IMR-90 (cell line): ENCODE results near the gene NUCB1. TPM values are rescaled to one million over a fixed set of nuclear protein-coding genes. Genes with fewer than 3 reads are reported as not detected.

ENCODE experiments used
- POLR2A ChIP-seq: IDR thresholded peaks from 2 replicates; pipeline ENCODE4 v1.6.1; 2012; ENCODE audit warnings: mild to moderate bottlenecking, low read depth, low read length
- microRNA-seq, 2 experiments: library from miRNA; stranded (forward) in 1 of 2; unstranded in 1 of 2; fragments of 10-50 nt in 1 of 2; fragments of <30 nt in 1 of 2; gene quantifications in 1 of 2; microRNA quantifications in 1 of 2; one replicate each; pipeline versions ENCODE3 to v1.1.0; 2013 to 2020; ENCODE audit not compliant: insufficient read depth in 1 of 2, insufficient read length in 1 of 2, unreplicated experiment in 1 of 2
- polyA plus RNA-seq, 3 experiments: library from polyadenylated mRNA; depleted of rRNA; stranded (reverse); fragments of >200 nt; gene quantifications; 2 replicates each; pipeline ENCODE4 v1.2.3, GENCODE V29; 2012; ENCODE audit warnings: low replicate concordance in 1 of 3
- small RNA-seq, 5 experiments: library from RNA; depleted of rRNA; stranded (forward); fragments of <200 nt; gene quantifications; one replicate each; pipeline ENCODE3, GENCODE V24; 2012
- total RNA-seq: library from RNA; depleted of rRNA; stranded (reverse); fragments of >200 nt; gene quantifications from 2 replicates; pipeline ENCODE4 v1.2.3, GENCODE V29; 2012; rRNA removed

NUCB1 gene
- total and polyA plus RNA-seq, 2 of the 4 experiments (the other 2 are of a cell fraction): 37.3 to 253 TPM

DNA sequence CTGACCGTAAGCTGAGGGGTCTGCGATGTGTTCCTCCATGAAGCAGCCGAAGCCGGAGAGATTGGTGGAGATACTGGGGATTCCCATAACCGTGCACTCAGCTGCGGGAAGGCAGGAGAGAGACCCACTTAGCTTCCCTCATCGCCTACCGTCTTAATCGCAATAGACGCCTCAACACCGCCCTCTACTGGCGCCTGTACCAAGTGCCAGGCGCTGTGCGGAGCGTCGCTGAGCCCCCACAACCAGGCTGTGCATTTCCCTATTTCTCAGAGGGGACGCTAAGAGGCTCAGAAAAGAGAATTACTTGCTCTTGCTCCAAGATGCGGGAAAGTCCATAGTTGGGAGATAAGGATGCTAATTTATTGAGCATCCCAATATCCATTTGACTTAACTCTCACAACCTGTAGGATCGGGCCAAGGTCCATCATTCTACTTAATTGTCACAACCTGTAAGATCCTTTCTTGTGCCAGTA, 70.8 kb downstream of the NUCB1 start (continued):
- TF ChIP-seq POLR2A: peak; percentile 41; the same call in 1 of the 2 replicates

Small RNA genes lying within 50 kb of the gene (microRNA-seq; reads per million reads assigned to microRNA genes)
- gene AC026803.1 (ENCODE audit: insufficient read depth, insufficient read length): not detected

Small RNA genes lying within 50 kb of the gene (small RNA-seq; reads per million reads assigned to genes)
- 0 to 0.65 (median 0) reads per million in 5 experiments for gene AC026803.1

Other genes starting within 250 kb of the NUCB1 start
- not detected in 2 replicates for gene NTN5, start 227.3 kb upstream of the NUCB1 start, total RNA-seq
- gene NTN5, start 227.3 kb upstream of the NUCB1 start, polyA plus RNA-seq (2012; rRNA removed): 0.11 and 0.19 TPM in 2 replicates
- gene FUT2, start 204.3 kb upstream of the NUCB1 start, total RNA-seq: not detected in 2 replicates
- gene FUT2, start 204.3 kb upstream of the NUCB1 start, polyA plus RNA-seq (2012; rRNA removed): not detected in 2 replicates
- gene MAMSTR, start 180.6 kb upstream of the NUCB1 start, total RNA-seq: 0.18 and 0.28 TPM in 2 replicates
- gene MAMSTR, start 180.6 kb upstream of the NUCB1 start, polyA plus RNA-seq (2012; rRNA removed): 1.9 and 2.7 TPM in 2 replicates
- gene RASIP1, start 159.7 kb upstream of the NUCB1 start, total RNA-seq: under 0.01 and 0.18 TPM in 2 replicates
- 0.51 and 0.67 TPM in 2 replicates for gene RASIP1, start 159.7 kb upstream of the NUCB1 start, polyA plus RNA-seq (2012; rRNA removed)
- not detected in 2 replicates for gene IZUMO1, start 153.4 kb upstream of the NUCB1 start, total RNA-seq
- gene IZUMO1, start 153.4 kb upstream of the NUCB1 start, polyA plus RNA-seq (2012; rRNA removed): not detected in 2 replicates
- gene FUT1, start 147.7 kb upstream of the NUCB1 start, total RNA-seq: under 0.01 and 0.18 TPM in 2 replicates
- gene FUT1, start 147.7 kb upstream of the NUCB1 start, polyA plus RNA-seq (2012; rRNA removed): 0.03 and 0.09 TPM in 2 replicates
- not detected in 2 replicates for gene FGF21, start 144.8 kb upstream of the NUCB1 start, total RNA-seq
- not detected in 2 replicates for gene FGF21, start 144.8 kb upstream of the NUCB1 start, polyA plus RNA-seq (2012; rRNA removed)
- 20.1 and 21.7 TPM in 2 replicates for gene BCAT2, start 89.3 kb upstream of the NUCB1 start, total RNA-seq
- gene BCAT2, start 89.3 kb upstream of the NUCB1 start, polyA plus RNA-seq (2012; rRNA removed): 42.2 and 45.3 TPM in 2 replicates
- gene HSD17B14, start 63.8 kb upstream of the NUCB1 start, total RNA-seq: 0.54 and 0.56 TPM in 2 replicates
- 4.5 and 5.6 TPM in 2 replicates for gene HSD17B14, start 63.8 kb upstream of the NUCB1 start, polyA plus RNA-seq (2012; rRNA removed)
- 4.2 and 4.5 TPM in 2 replicates for gene PLEKHA4, start 31.7 kb upstream of the NUCB1 start, total RNA-seq
- 14.4 and 17.2 TPM in 2 replicates for gene PLEKHA4, start 31.7 kb upstream of the NUCB1 start, polyA plus RNA-seq (2012; rRNA removed)
- gene PPP1R15A, start 27.9 kb upstream of the NUCB1 start, total RNA-seq: 26.7 and 39.4 TPM in 2 replicates
- 87.7 and 104 TPM in 2 replicates for gene PPP1R15A, start 27.9 kb upstream of the NUCB1 start, polyA plus RNA-seq (2012; rRNA removed)
- gene TULP2, start 1.6 kb upstream of the NUCB1 start, total RNA-seq: under 0.01 TPM in 1 of 2 replicates, not detected in the other
- gene TULP2, start 1.6 kb upstream of the NUCB1 start, polyA plus RNA-seq (2012; rRNA removed): 0.20 and 0.26 TPM in 2 replicates
- gene DHDH, start 33.4 kb downstream of the NUCB1 start, total RNA-seq: 0.28 and 0.36 TPM in 2 replicates
- gene DHDH, start 33.4 kb downstream of the NUCB1 start, polyA plus RNA-seq (2012; rRNA removed): 0.33 and 0.53 TPM in 2 replicates
- 23.3 and 26.1 TPM in 2 replicates for gene BAX, start 54.6 kb downstream of the NUCB1 start, total RNA-seq
- gene BAX, start 54.6 kb downstream of the NUCB1 start, polyA plus RNA-seq (2012; rRNA removed): 169 and 181 TPM in 2 replicates
- gene FTL, start 65.0 kb downstream of the NUCB1 start, total RNA-seq: 913 and 1,057 TPM in 2 replicates
- gene FTL, start 65.0 kb downstream of the NUCB1 start, polyA plus RNA-seq (2012; rRNA removed): 2,766 and 2,944 TPM in 2 replicates
- gene GYS1, start 93.0 kb downstream of the NUCB1 start, total RNA-seq: 36.1 and 38.7 TPM in 2 replicates
- gene GYS1, start 93.0 kb downstream of the NUCB1 start, polyA plus RNA-seq (2012; rRNA removed): 72.2 and 74.8 TPM in 2 replicates
- 354 and 391 TPM in 2 replicates for gene RUVBL2, start 93.6 kb downstream of the NUCB1 start, total RNA-seq
- gene RUVBL2, start 93.6 kb downstream of the NUCB1 start, polyA plus RNA-seq (2012; rRNA removed): 196 and 225 TPM in 2 replicates
- not detected in 2 replicates for gene LHB, start 116.8 kb downstream of the NUCB1 start, total RNA-seq
- not detected in 2 replicates for gene LHB, start 116.8 kb downstream of the NUCB1 start, polyA plus RNA-seq (2012; rRNA removed)
- not detected in 2 replicates for gene CGB3, start 124.0 kb downstream of the NUCB1 start, total RNA-seq
- not detected in 2 replicates for gene CGB3, start 124.0 kb downstream of the NUCB1 start, polyA plus RNA-seq (2012; rRNA removed)
- not detected in 2 replicates for gene CGB2, start 131.6 kb downstream of the NUCB1 start, total RNA-seq
- not detected in 2 replicates for gene CGB2, start 131.6 kb downstream of the NUCB1 start, polyA plus RNA-seq (2012; rRNA removed)
- not detected in 2 replicates for gene CGB1, start 136.6 kb downstream of the NUCB1 start, total RNA-seq
- not detected in 2 replicates for gene CGB1, start 136.6 kb downstream of the NUCB1 start, polyA plus RNA-seq (2012; rRNA removed)
- not detected in 2 replicates for gene CGB5, start 143.5 kb downstream of the NUCB1 start, total RNA-seq
- not detected in 2 replicates for gene CGB5, start 143.5 kb downstream of the NUCB1 start, polyA plus RNA-seq (2012; rRNA removed)
- gene CGB8, start 148.8 kb downstream of the NUCB1 start, total RNA-seq: not detected in 2 replicates
- gene CGB8, start 148.8 kb downstream of the NUCB1 start, polyA plus RNA-seq (2012; rRNA removed): 0.47 and 0.48 TPM in 2 replicates
- gene CGB7, start 157.4 kb downstream of the NUCB1 start, total RNA-seq: not detected in 2 replicates
- gene CGB7, start 157.4 kb downstream of the NUCB1 start, polyA plus RNA-seq (2012; rRNA removed): 1.7 and 1.9 TPM in 2 replicates
- 0.18 TPM in 1 of 2 replicates, not detected in the other for gene NTF4, start 164.5 kb downstream of the NUCB1 start, total RNA-seq
- 0.09 and 0.11 TPM in 2 replicates for gene NTF4, start 164.5 kb downstream of the NUCB1 start, polyA plus RNA-seq (2012; rRNA removed)
- gene KCNA7, start 172.4 kb downstream of the NUCB1 start, total RNA-seq: not detected in 2 replicates
- gene KCNA7, start 172.4 kb downstream of the NUCB1 start, polyA plus RNA-seq (2012; rRNA removed): 0.02 TPM in 1 of 2 replicates, not detected in the other
- 72.8 and 81.4 TPM in 2 replicates for gene SNRNP70, start 185.1 kb downstream of the NUCB1 start, total RNA-seq
- gene SNRNP70, start 185.1 kb downstream of the NUCB1 start, polyA plus RNA-seq (2012; rRNA removed): 200 and 344 TPM in 2 replicates
- gene LIN7B, start 214.1 kb downstream of the NUCB1 start, total RNA-seq: 2.8 and 3.8 TPM in 2 replicates
- 8.0 and 9.9 TPM in 2 replicates for gene LIN7B, start 214.1 kb downstream of the NUCB1 start, polyA plus RNA-seq (2012; rRNA removed)
- gene C19orf73, start 218.8 kb downstream of the NUCB1 start, total RNA-seq: 0.28 TPM in 1 of 2 replicates, not detected in the other
- gene C19orf73, start 218.8 kb downstream of the NUCB1 start, polyA plus RNA-seq (2012; rRNA removed): 1.2 and 2.0 TPM in 2 replicates
- 0.83 and 0.90 TPM in 2 replicates for gene PPFIA3, start 219.2 kb downstream of the NUCB1 start, total RNA-seq
- gene PPFIA3, start 219.2 kb downstream of the NUCB1 start, polyA plus RNA-seq (2012; rRNA removed): 1.9 and 2.4 TPM in 2 replicates